OCI-LY3 (cell line): Measurements from ENCODE around the gene DCLK3.

Experiments used
- H2AFZ ChIP-seq: fragments of 200-600, 300-600 bp; shearing (Covaris generic); 2 replicates; pipeline ENCODE4 v1.6.0; 2014; ENCODE audit warnings: antibody characterized with exemption, low read depth, low read length
- H3K27ac ChIP-seq: fragments of 200-600, 300-600 bp; sonication (generic); 2 replicates; pipeline ENCODE4 v1.5.1; 2014; ENCODE audit warnings: mild to moderate bottlenecking, low read length, moderate library complexity, mixed read lengths
- H3K27me3 ChIP-seq: fragments of 200-600, 300-600 bp; sonication (generic); 2 replicates; pipeline ENCODE4 v1.6.1; 2014; ENCODE audit warnings: low read depth, low read length, mixed read lengths
- H3K36me3 ChIP-seq: fragments of 200-600, 300-600 bp; sonication (generic); replicated peaks from 2 replicates; pipeline ENCODE3; 2014; ENCODE audit warnings: low read depth, low read length, mixed read lengths
- H3K4me1 ChIP-seq: fragments of 300-600, 200-600 bp; sonication (generic); 2 replicates; pipeline ENCODE4 v1.6.1; 2014; ENCODE audit warnings: low read length, mixed read lengths
- H3K4me2 ChIP-seq: fragments of 200-600, 300-600 bp; sonication (generic); 2 replicates; pipeline ENCODE4 v1.6.1; 2014; ENCODE audit warnings: low read length, mixed read lengths
- H3K4me3 ChIP-seq: fragments of 300-600, 200-600 bp; sonication (generic); 2 replicates; pipeline ENCODE4 v1.5.1; 2014; ENCODE audit warnings: antibody characterized with exemption, mild to moderate bottlenecking, low read length, moderate library complexity
- H3K79me2 ChIP-seq: fragments of 300-600, 200-600 bp; shearing (Covaris generic); 2 replicates; pipeline ENCODE4 v1.6.1; 2014; ENCODE audit warnings: mild to moderate bottlenecking, low read length, mixed read lengths
- H3K9ac ChIP-seq: fragments of 300-600, 200-600 bp; shearing (Covaris generic); 2 replicates; pipeline ENCODE4 v1.6.0; 2014; ENCODE audit warnings: mild to moderate bottlenecking, low read length, moderate library complexity
- H3K9me3 ChIP-seq: fragments of 200-600, 300-600 bp; shearing (Covaris generic); 2 replicates; pipeline ENCODE4 v1.6.1; 2014; ENCODE audit warnings: low read length, mixed read lengths; ENCODE audit not compliant: insufficient read depth
- H4K20me1 ChIP-seq: fragments of 200-600, 300-600 bp; sonication (generic); 2 replicates; pipeline ENCODE4 v1.6.1; 2016; ENCODE audit warnings: low read length, mixed read lengths; ENCODE audit not compliant: insufficient read depth
- CTCF ChIP-seq: fragments of 200-600, 300-600 bp; sonication (generic); IDR thresholded peaks from 2 replicates; pipeline ENCODE4 v1.5.1; 2014; ENCODE audit warnings: antibody characterized with exemption, low read length, low read depth
- EZH2phosphoT487 ChIP-seq: fragments of 200-600 bp; shearing (Covaris generic); IDR thresholded peaks from 2 replicates; pipeline ENCODE4 v1.6.1; 2018; ENCODE audit warnings: antibody characterized with exemption, mixed run types, low read depth

DCLK3 gene

GRCh38 chr3:36707623-36708409 is 56.5 kb downstream of the DCLK3 start:
- Histone ChIP-seq H4K20me1 (no peaks in the 10 kb centered on the region), H3K79me2 (no peaks in the 10 kb centered on the region), H3K4me1 (peaks cover 9% of the 10 kb centered on the region), H2AFZ (peak overlapping the region; percentile 51; the same call in 1 of the 2 replicates), H3K4me2 (peak overlapping the region; percentile 15; the same call in 1 of the 2 replicates), H3K27ac (no peak overlapping the region), H3K36me3 (no peaks in the 10 kb centered on the region), H3K27me3 (no peaks in the 10 kb centered on the region), H3K4me3 (no peak overlapping the region), H3K9ac (no peak overlapping the region), H3K9me3 (no peaks in the 10 kb centered on the region)
- TF ChIP-seq EZH2phosphoT487 (no peak), CTCF (peak; percentile 38)

- TF ChIP-seq EZH2phosphoT487 (no peak), CTCF (no peak)
- no peak overlapping the region for H3K9ac ChIP-seq
- peaks cover 12% of the 10 kb centered on the region for H3K4me1 ChIP-seq
Observed at GRCh38 chr3:36705015-36705414, 59.3 kb downstream of the DCLK3 start.

GRCh38 chr3:36704280-36704679 is 60.1 kb downstream of the DCLK3 start:
- Histone ChIP-seq H3K79me2 (no peaks in the 10 kb centered on the region), H3K9ac (no peak overlapping the region), H3K27me3 (no peaks in the 10 kb centered on the region), H3K9me3 (no peaks in the 10 kb centered on the region), H4K20me1 (no peaks in the 10 kb centered on the region), H3K36me3 (no peaks in the 10 kb centered on the region), H2AFZ (no peak overlapping the region), H3K4me1 (peaks cover 12% of the 10 kb centered on the region), H3K27ac (no peak overlapping the region), H3K4me3 (no peak overlapping the region), H3K4me2 (no peak overlapping the region)
- no peak for TF ChIP-seq EZH2phosphoT487
- TF ChIP-seq CTCF, result no peak

More at GRCh38 chr3:36705015-36705414, 59.3 kb downstream of the DCLK3 start:
- no peak overlapping the region for H3K27ac ChIP-seq
- no peaks in the 10 kb centered on the region for H3K9me3 ChIP-seq
- H2AFZ ChIP-seq, result no peak overlapping the region
- H3K4me2 ChIP-seq, result no peak overlapping the region
- no peak overlapping the region for H3K4me3 ChIP-seq
- no peaks in the 10 kb centered on the region for H3K36me3 ChIP-seq
- no peaks in the 10 kb centered on the region for H3K27me3 ChIP-seq
- H3K79me2 ChIP-seq, result no peaks in the 10 kb centered on the region
- no peaks in the 10 kb centered on the region for H4K20me1 ChIP-seq

GRCh38 chr3:36701249-36701572 is 63.1 kb downstream of the DCLK3 start:
- no peak overlapping the region for H3K27ac ChIP-seq

More at GRCh38 chr3:36701249-36701572, 63.1 kb downstream of the DCLK3 start:
- Histone ChIP-seq H4K20me1 (no peaks in the 10 kb centered on the region), H3K4me1 (peaks cover 3% of the 10 kb centered on the region; the same call in 1 of the 2 replicates), H3K9me3 (no peaks in the 10 kb centered on the region), H3K9ac (no peak overlapping the region), H3K4me3 (no peak overlapping the region), H3K36me3 (no peaks in the 10 kb centered on the region), H3K27me3 (no peaks in the 10 kb centered on the region), H3K4me2 (no peak overlapping the region), H3K79me2 (no peaks in the 10 kb centered on the region), H2AFZ (no peak overlapping the region)
- no peak for TF ChIP-seq CTCF
- TF ChIP-seq EZH2phosphoT487, result no peak
